Measurements from ENCODE around the gene SLC23A1. TPM values are rescaled to one million over a fixed set of nuclear protein-coding genes. Genes with fewer than 3 reads are reported as not detected.

Gene SLC23A1
- total and polyA plus RNA-seq, 3 donors from 2014 or later, result 0.34 TPM; not detected in 2

- no peaks in the 10 kb centered on the region for H3K9me3 ChIP-seq
- WGBS, 2 donors, result 73 to 77% methylated on average over 7 to 8 of the region's 8 CpGs
- intact Hi-C loops (cut with DNase I; ENCODE audit: low total_unique reads), result no loop called here
- no peaks in the 10 kb centered on the region for H3K27me3 ChIP-seq
- peaks cover 8% of the 10 kb centered on the region for H3K4me1 ChIP-seq
- no peak for DNase-seq
- no peaks in the 10 kb centered on the region for H3K36me3 ChIP-seq (ENCODE audit: low read depth, missing control alignments)
- TF ChIP-seq CTCF (IDR thresholded peaks at IDR 0.05) (no peak), POLR2A (IDR thresholded peaks at IDR 0.05) (no peak)
- no peak overlapping the region for H3K4me3 ChIP-seq
- H3K27ac ChIP-seq, result no peak overlapping the region
These were observed 13.6 kb upstream of the SLC23A1 start for GRCh38 chr5:139396691-139397090.

DNA sequence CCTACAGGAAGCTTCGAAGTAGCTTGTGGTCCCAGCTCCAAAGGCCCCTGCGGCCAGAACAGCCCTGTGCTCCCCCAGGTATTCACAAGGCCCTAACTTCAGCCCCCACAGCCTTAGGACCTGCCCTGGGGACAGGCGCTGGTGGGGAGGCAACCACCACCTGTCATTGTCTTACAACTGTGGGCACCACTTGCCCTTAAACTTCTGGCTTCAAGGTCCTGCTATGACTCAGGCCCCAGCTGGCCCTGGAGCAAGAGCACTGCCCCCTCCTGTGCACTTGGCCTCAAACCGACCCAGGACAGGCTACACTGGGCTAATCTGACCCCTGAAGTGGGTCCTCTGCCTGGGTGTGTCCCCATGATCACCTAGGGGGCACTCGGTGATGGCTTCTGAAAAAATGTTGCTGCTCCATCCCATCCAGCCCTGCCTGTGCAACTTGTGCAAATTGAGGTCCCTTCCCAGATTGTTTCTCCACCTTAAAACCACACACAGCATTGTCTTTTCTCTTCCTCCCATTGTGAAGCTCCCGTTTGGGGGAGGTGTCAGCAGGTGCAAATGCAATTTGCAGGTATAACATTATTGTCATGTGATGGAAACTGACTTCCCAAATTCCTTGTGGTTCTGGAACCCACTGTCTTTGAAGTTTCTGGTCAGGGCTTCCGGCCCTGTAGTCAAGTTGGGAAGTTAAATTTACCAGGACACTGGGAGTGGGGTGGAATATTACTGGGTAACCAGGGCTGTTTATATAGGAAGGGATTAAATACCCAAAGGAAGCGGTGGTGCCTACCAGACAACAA is 12.9 kb upstream of the SLC23A1 start:
- DNase-seq, result no peak
- no peaks in the 10 kb centered on the region for H3K36me3 ChIP-seq (ENCODE audit: low read depth, missing control alignments)
- peaks cover 8% of the 10 kb centered on the region for H3K4me1 ChIP-seq
- 66 to 75% methylated on average over 5 to 8 of the region's 8 CpGs for WGBS, 2 donors
- TF ChIP-seq CTCF (IDR thresholded peaks at IDR 0.05), result no peak
- TF ChIP-seq POLR2A (IDR thresholded peaks at IDR 0.05), result no peak
- intact Hi-C loops (cut with DNase I; ENCODE audit: low total_unique reads), result no loop called here
- no peak overlapping the region for H3K27ac ChIP-seq
- no peaks in the 10 kb centered on the region for H3K9me3 ChIP-seq
- no peak overlapping the region for H3K4me3 ChIP-seq
- H3K27me3 ChIP-seq, result no peaks in the 10 kb centered on the region

- H3K36me3 ChIP-seq (ENCODE audit: low read depth, missing control alignments), result no peaks in the 10 kb centered on the region
- peak within 1 kb of the TSS; percentile 55 to 59 for H3K4me3 ChIP-seq
- no peaks in the 10 kb centered on the region for H3K9me3 ChIP-seq
- peak within 1 kb of the TSS in 1 of 2 donors; percentile 78 for H3K27ac ChIP-seq
- intact Hi-C loops (cut with DNase I; ENCODE audit: low total_unique reads), result no loop called here
- peaks cover 8% of the 10 kb centered on the region for H3K4me1 ChIP-seq
- DNase-seq, result no peak
- TF ChIP-seq CTCF (IDR thresholded peaks at IDR 0.05), result no peak
- no peak for TF ChIP-seq POLR2A (IDR thresholded peaks at IDR 0.05)
- 29 to 50% methylated on average over 1 to 64 of the region's 76 CpGs for WGBS, 2 donors
- H3K27me3 ChIP-seq, result no peaks in the 10 kb centered on the region
These were observed 11.8 kb upstream of the SLC23A1 start, which contains the start of gene PROB1 for GRCh38 chr5:139394654-139395566. Gene PROB1 (minus strand): TSS chr5:139395104. CDS start chr5:139395081, 23 bp downstream.

DNA sequence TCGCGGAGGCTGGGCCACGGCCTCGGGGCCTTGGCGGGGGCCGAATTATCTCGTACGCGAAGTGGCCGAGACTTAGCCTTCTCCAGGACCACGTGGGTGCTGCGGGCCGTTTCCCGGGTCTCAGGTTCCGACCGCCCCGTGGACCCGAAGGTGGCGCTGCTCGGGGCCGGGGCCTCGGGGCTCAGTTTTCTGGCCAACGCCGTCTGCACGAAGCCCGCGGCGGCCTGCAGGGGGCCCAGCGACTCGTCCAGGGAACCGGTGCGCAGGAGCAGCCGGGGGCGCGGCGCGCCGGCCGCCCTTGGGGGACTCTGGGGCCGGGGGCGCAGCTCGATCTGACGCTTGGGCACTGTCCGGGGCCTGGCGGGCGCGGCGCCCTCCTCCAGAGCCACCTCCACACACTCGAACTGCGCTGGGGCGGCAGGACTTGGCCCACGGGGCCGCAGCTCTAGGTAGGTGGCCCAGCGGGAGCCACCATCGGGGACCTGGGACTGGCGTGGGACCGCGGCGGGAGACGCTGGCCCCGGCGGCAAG is 11.1 kb upstream of the SLC23A1 start:
- H3K27ac ChIP-seq, result peak overlapping the region in 1 of 2 donors; percentile 78
- WGBS, 2 donors, result 21 to 24% methylated on average over 4 to 29 of the region's 62 CpGs
- H3K4me3 ChIP-seq, result peak overlapping the region; percentile 55 to 59
- DNase-seq, result no peak
- H3K36me3 ChIP-seq (ENCODE audit: low read depth, missing control alignments), result no peaks in the 10 kb centered on the region
- no peaks in the 10 kb centered on the region for H3K9me3 ChIP-seq
- intact Hi-C loops (cut with DNase I; ENCODE audit: low total_unique reads), result no loop called here
- TF ChIP-seq POLR2A (IDR thresholded peaks at IDR 0.05), result no peak
- TF ChIP-seq CTCF (IDR thresholded peaks at IDR 0.05), result no peak
- no peaks in the 10 kb centered on the region for H3K27me3 ChIP-seq
- H3K4me1 ChIP-seq, result peaks cover 8% of the 10 kb centered on the region

Data from testis (tissue), 3 donors.